DMS79 (cell line): Measurements from ENCODE around the gene MEI4.

Experiments used
- DNase-seq: peaks from one replicate; lab custom pipeline; 2025; lab: John Stamatoyannopoulos, UW

MEI4 gene

DNA sequence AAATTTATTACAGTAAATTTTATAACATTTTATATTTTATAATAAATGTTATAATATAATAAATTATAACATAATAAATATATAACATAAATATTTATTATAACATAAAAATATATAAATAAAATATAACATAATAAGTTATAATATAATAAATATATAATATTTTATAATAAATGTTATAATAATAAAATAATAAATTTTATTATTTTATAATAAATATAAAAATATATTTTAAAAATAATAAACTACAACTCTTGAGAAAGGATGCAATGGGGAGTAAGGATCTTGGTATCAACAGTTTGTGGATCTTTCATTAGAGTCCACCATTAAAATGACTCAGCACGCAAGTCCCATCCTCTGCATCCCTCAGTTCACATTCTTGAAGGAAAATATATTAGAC, 312.6 kb downstream of the MEI4 start:
- no peak for DNase-seq

- DNase-seq, result no peak
Measured at GRCh38 chr6:77972334-77972733, 319.5 kb downstream of the MEI4 start.
